HG02763 (cell line): Measurements from ENCODE around the gene FLT3LG.

Experiments used
- ATAC-seq: cut with Tn5 transposase; IDR thresholded peaks from one replicate; pipeline ENCODE4 v1.9.1; 2021; ENCODE audit warnings: mild to moderate bottlenecking, moderate library complexity; ENCODE audit not compliant: unreplicated experiment

Gene FLT3LG

GRCh38 chr19:49507803-49508494, 33.9 kb downstream of the FLT3LG start:
- no peak for ATAC-seq

GRCh38 chr19:49512970-49513745, 39.1 kb downstream of the FLT3LG start:
- ATAC-seq, result no peak

GRCh38 chr19:49513746-49514118, 39.7 kb downstream of the FLT3LG start:
- ATAC-seq, result no peak

- no peak for ATAC-seq
These were observed 40.1 kb downstream of the FLT3LG start for GRCh38 chr19:49514151-49514550.

- no peak for ATAC-seq
These were observed 41.8 kb downstream of the FLT3LG start for GRCh38 chr19:49515767-49516166.

- ATAC-seq, result no peak
These were observed 44.0 kb downstream of the FLT3LG start for GRCh38 chr19:49518033-49518432.

GRCh38 chr19:49520705-49521319, 46.8 kb downstream of the FLT3LG start:
- ATAC-seq, result no peak

GRCh38 chr19:49524812-49525455, 50.9 kb downstream of the FLT3LG start:
- ATAC-seq, result no peak

- ATAC-seq, result no peak
These were observed 54.3 kb downstream of the FLT3LG start for GRCh38 chr19:49528211-49528771.

GRCh38 chr19:49530708-49531107, 56.7 kb downstream of the FLT3LG start:
- no peak for ATAC-seq

- ATAC-seq, result peak; percentile 69
These were observed 59.8 kb downstream of the FLT3LG start for GRCh38 chr19:49533551-49534488.

- no peak for ATAC-seq
These were observed 60.8 kb downstream of the FLT3LG start for GRCh38 chr19:49534632-49535385.
